GM12872 (cell line): ENCODE data around the gene PHLDB2.

Experiments
- CTCF ChIP-seq: IDR thresholded peaks from 3 replicates; pipeline ENCODE4 v1.5.1; 2011; ENCODE audit warnings: low read depth, mild to moderate bottlenecking, low read length, moderate library complexity; ENCODE audit not compliant: insufficient read depth

Gene PHLDB2

DNA sequence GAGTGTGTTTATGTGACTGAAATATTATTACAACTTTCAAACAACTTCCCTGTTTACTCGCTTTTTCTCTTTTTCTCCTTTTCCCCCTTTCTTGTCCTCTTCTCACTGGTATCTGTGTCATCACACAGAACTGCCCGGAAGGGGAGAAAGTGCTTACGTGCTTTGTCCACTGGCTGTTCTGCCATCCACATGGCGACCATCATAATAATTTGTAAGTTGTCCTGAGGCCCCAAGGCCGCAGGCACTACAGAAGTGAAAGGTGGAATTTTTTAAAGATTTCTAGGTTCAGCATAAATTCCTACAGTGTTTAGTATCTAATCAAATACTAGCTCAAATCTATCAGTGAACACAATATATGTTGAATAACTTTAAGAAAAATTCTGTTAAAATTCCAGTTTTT is 93.0 kb downstream of the PHLDB2 start:
- TF ChIP-seq CTCF = no peak

DNA sequence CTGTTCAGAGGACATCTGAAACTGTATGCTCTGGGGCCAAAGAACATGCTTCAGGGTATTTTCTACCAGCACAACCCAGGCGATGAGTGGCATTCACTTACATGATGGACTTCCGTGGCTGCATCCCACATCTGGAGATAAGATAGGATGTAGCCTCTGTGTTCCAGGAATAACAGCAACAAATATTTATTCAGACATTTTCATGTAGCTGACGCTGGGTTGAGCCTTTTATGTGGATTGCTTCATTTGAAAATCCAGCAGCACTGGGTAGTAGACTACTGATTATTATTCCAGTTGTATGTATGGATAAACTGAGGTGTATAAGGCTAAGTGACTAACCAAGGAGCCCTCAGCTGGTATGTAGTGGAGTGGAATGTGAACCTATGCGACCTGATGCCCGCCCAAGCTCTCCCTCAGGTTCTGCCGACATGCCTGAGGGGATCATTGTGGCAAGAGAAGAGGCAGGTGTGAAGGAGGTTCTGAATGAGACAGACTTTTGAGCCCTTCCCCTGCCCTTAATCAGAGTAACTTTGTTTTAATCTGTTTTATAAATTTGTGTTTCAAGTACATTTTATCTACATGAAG is 93.9 kb downstream of the PHLDB2 start:
- TF ChIP-seq CTCF = no peak

DNA sequence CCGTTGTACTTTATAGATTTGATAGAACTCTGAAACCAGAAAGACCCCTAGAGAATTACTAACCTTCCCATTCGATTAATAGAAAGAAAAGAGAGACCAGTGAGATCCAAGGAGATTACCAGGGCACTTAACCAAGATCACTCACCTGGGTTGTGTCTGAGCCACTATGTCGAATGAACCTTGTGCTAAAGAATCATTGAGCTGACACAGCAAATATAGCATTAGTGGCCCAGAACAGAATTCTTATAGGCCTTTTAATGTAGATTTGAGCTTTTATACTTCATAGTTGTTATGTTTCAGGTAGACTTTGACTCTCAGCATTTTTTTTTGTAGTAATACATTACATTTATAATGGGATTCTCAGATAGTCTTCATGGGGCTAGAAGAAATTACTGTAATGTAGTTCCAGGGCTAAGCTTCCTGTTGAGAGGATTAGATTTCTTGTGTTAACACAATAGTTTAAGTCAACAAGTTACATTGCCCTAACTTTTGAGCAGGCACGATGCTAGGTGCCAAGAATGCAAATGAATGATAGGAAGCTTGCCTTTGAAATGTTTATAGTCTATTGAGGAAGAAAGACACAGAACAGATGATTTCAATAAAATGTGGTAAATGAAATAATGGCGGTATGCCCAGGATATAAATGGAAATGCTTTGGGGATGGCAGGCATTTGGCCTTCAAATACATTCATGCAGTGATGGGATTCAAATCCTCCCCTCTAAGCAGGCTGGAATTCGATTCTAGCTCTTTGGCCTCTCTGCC is 95.3 kb downstream of the PHLDB2 start:
- TF ChIP-seq CTCF = no peak

DNA sequence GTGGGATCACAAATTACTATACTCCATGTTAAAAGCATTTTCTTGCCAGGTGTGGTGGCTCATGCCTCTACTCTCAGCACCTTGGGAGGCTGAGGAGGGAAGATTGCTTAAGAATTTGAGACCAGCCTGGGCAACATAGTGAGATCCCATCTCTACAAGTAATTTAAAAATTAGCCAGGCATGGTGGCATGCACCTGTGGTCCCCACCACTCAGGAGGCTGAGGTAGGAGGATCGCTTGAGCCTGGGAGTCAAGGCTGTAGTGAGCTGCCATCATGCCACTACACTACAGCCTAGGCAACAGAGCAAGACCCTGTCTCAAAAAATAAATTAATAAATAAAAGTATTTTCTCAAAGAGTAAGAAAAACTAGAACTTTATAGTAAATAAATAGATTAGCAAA is 96.8 kb downstream of the PHLDB2 start:
- TF ChIP-seq CTCF = no peak

- no peak for TF ChIP-seq CTCF
Measured at GRCh38 chr3:111956449-111956848, 97.4 kb downstream of the PHLDB2 start.

- TF ChIP-seq CTCF = no peak
Measured at GRCh38 chr3:111956995-111957734, 98.1 kb downstream of the PHLDB2 start.

DNA sequence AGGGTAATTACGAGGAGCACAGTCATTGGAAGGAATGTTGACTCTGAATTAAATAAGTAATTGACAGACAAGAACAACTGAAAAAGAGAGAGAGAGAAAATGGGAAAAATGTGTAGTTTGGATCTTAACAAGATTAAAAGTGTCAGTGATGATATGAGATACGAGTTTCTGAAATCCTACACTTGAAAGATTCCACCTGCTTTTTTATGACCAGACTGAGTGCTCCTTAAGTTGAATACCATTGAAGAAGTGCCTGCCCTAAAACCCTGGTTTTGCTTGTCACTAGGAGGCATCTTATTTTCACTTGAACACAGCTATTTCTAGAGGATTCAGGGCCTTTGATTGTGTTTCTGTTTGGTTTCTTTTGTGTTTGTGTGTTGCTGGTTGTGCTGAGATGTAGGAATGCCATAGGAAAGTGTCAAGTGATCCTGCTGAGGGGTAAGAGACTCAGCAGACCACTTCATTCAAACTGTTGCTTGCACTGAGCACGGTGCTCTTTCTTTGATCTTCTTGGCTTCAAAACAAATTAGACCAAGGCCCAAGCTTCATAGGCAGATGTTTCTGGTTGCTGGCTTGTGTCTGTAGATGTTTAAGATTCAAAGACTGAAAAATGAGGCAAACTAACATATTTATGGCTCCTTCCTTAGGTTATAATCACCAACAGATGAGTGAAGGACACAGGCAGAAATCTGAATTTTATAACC is 102.5 kb downstream of the PHLDB2 start:
- no peak for TF ChIP-seq CTCF
